ENCODE measurements around the gene ZBTB16.

GRCh38 chr11:114142707-114143106 is 83.2 kb downstream of the ZBTB16 start:
- TF ChIP-seq EZH2 (IDR thresholded peaks at IDR 0.05) (no peak), CTCF (IDR thresholded peaks at IDR 0.05) (no peak)

Data from neural progenitor cell (in vitro differentiated cells).